Measurements from ENCODE around the gene SCAF8.

GRCh38 chr6:154805288-154805911, 72.2 kb downstream of the SCAF8 start:
- TF ChIP-seq CTCF (IDR thresholded peaks at IDR 0.05; ENCODE audit: poor library complexity) (peak; percentile 58), EZH2 (IDR thresholded peaks at IDR 0.05; ENCODE audit: borderline replicate concordance) (no peak)

Measured in hepatocyte (in vitro differentiated cells).